ENCODE data around the gene LZTS2. TPM values are rescaled to one million over a fixed set of nuclear protein-coding genes. Genes with fewer than 3 reads are reported as not detected.

LZTS2 gene
- total and polyA plus RNA-seq, 2 of the 8 experiments (the other 6 are each of a cell fraction or from before 2014, with no cell fraction given), result 75.7 to 99.5 TPM

GRCh38 chr10:101036726-101037125 is 37.1 kb downstream of the LZTS2 start:
- Histone ChIP-seq H2BK12ac (ENCODE audit: low read depth, low read length) (no peak overlapping the region), H3K14ac (ENCODE audit: insufficient read length) (no peak overlapping the region), H3K56ac (replicated peaks; ENCODE audit: insufficient read length, low read depth, low read length) (no peak overlapping the region), H3K4me2 (ENCODE audit: insufficient read depth in 1 of 2, low read depth in 2 of 2, low read length in 2 of 2) (no peak overlapping the region), H2BK20ac (ENCODE audit: low read length) (no peak overlapping the region), H3K27ac (ENCODE audit: low read depth, low read length) (no peak overlapping the region), H3K36me3 (ENCODE audit: control insufficient read depth in 2 of 4, insufficient read depth in 4 of 4, low read length in 3 of 4) (no peaks in the 10 kb centered on the region), H3K79me2 (ENCODE audit: control insufficient read depth in 1 of 2, insufficient read depth in 2 of 2, low read length in 2 of 2) (no peaks in the 10 kb centered on the region), H4K5ac (ENCODE audit: insufficient read length, low read depth, low read length) (no peak overlapping the region), H3K18ac (ENCODE audit: extremely low read depth, low read length) (no peak overlapping the region), H4K20me1 (replicated peaks in 1 of 2; ENCODE audit: control insufficient read depth in 1 of 2, insufficient read depth in 2 of 2, low read length in 2 of 2) (peaks cover 0 to 3% of the 10 kb centered on the region in 2 experiments), H2BK15ac (ENCODE audit: low read length) (no peak overlapping the region), H3K23ac (ENCODE audit: insufficient read length) (no peak overlapping the region), H3K9me3 (ENCODE audit: insufficient read depth in 2 of 2, low read depth in 1 of 2, low read length in 1 of 2) (no peaks in the 10 kb centered on the region), H3K4me3 (ENCODE audit: extremely low read depth in 1 of 4, insufficient read depth in 2 of 4, low read depth in 3 of 4, low read length in 4 of 4) (no peak overlapping the region), H3K9ac (replicated peaks in 1 of 4; ENCODE audit: extremely low read depth in 1 of 4, low read depth in 3 of 4, low read length in 3 of 4) (no peak overlapping the region), H4K91ac (replicated peaks; ENCODE audit: insufficient read length, low read length) (no peak overlapping the region), H3K79me1 (ENCODE audit: low read depth, low read length) (no peaks in the 10 kb centered on the region), H4K8ac (ENCODE audit: extremely low read depth, insufficient read depth, low read length) (no peak overlapping the region; the same call in 1 of the 2 replicates), H2BK120ac (replicated peaks; ENCODE audit: low read depth, low read length) (no peak overlapping the region), H2AK5ac (ENCODE audit: low read depth, low read length) (no peak overlapping the region), H2AFZ (ENCODE audit: low read length) (no peak overlapping the region), H2BK5ac (ENCODE audit: low read depth, low read length) (no peak overlapping the region), H3K4me1 (replicated peaks in 1 of 4; ENCODE audit: control insufficient read depth in 3 of 4, insufficient read depth in 4 of 4, low read length in 3 of 4) (peaks cover 0 to 8% (median 6%) of the 10 kb centered on the region in 4 experiments; a peak in 6 of 7 replicates), H3K4ac (replicated peaks; ENCODE audit: insufficient read length, low read depth, low read length) (no peak overlapping the region), H3K27me3 (replicated peaks in 1 of 4; ENCODE audit: control insufficient read depth in 3 of 4, extremely low read depth in 1 of 4, insufficient read depth in 3 of 4, low read length in 3 of 4) (peaks cover 0 to 31% (median 27%) of the 10 kb centered on the region in 4 experiments; a peak in 6 of 7 replicates), H3K23me2 (ENCODE audit: low read depth, low read length) (peaks cover 5% of the 10 kb centered on the region; the same call in 1 of the 2 replicates)
- no peak for TF ChIP-seq TAF1 (IDR thresholded peaks at IDR 0.05; ENCODE audit: low read depth, low read length)
- TF ChIP-seq FOSL1 (IDR thresholded peaks at IDR 0.05; ENCODE audit: insufficient read depth, low read depth, low read length), result no peak
- no peak for DNase-seq (ENCODE audit: low read depth in 1 of 2, low spot score in 2 of 2)
- ChIA-PET POLR2A (ENCODE audit: partially characterized antibody) (interaction anchor here (0.7 kb wide), 1 partner anchor 18 kb away, joined by 3 read pairs; no protein-coding TSS in a partner anchor), CTCF (ENCODE audit: partially characterized antibody) (interaction anchor here (0.5 to 51.8 kb wide), 5 partner anchors 10 to 473 kb away, joined by 3 to 2176 read pairs (median 145); partner anchors contain the start of genes KAZALD1, PDZD7 and SFXN3)
- WGBS, 2 experiments (ENCODE audit: extremely low coverage in 1 of 2, insufficient coverage in 1 of 2, insufficient read length in 1 of 2, insufficient replicate concordance in 2 of 2, low coverage in 1 of 2, low lambda C conversion rate in 2 of 2, missing lambda C conversion rate in 1 of 2), result 82% methylated on average over 7 of the region's 7 CpGs; no CpG with 5 or more reads in 1 of the 2 experiments
- no peak for FAIRE-seq
